GM21423 (cell line): Measurements from ENCODE around the gene TP53INP2.
A peak's percentile ranks its signal among the peaks of the same experiment; 100 is the strongest.
"Not testable (repeated sequence)": the region's sequence is repeated elsewhere in the genome, so short reads cannot be mapped to it uniquely, and the experiment has no call there.

Source experiments
- ATAC-seq: cut with Tn5 transposase; IDR thresholded peaks from one replicate; pipeline ENCODE4 v1.9.1; 2021; ENCODE audit warnings: mild to moderate bottlenecking, moderate library complexity; ENCODE audit not compliant: unreplicated experiment

The TP53INP2 gene, protein sequence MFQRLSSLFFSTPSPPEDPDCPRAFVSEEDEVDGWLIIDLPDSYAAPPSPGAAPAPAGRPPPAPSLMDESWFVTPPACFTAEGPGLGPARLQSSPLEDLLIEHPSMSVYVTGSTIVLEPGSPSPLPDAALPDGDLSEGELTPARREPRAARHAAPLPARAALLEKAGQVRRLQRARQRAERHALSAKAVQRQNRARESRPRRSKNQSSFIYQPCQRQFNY

DNA sequence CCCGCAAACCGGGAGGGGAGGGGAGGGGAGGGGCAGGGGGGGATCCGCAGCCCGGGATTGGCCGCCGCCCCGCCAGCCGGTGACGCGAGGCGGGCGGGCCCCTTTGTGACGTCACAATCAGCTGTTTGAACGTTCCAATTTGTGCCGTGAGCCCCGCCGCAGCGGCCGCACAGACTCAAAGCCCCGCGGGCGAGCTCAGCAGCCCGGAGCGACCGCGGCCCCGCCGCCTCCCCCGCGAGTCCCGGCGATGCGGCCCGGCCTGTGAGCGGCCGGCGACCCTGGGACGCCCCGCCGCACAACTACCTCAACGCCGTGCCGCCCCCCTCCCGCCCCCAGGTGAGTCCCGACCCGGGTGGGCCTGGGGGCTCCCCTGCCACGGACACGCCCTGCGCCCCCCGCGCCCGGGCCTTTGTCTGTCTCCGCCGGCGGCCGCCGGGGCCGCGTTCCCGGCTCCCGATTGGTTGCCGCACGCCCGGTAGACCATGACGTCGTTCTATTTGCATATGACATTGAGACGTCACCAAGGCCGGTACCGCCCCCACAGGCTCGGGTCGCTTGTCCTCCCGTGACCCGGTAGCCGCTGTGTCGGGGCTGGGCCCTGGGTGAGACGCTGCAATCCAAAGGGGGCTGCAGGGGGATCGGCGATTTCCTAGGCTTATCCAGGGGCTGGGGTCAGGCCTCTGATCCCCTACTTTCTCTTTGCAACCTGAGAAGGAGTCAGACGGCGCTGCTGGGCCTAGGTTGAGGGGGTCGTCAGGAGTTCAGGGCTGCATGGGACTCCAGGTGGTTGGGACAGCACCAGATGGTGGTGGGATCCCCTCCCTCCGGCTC is at the start of gene TP53INP2:
TSS of gene TP53INP2 (plus strand) at position 168 of the 831 bp plus-strand sequence. CDS start 4,396 bp downstream, outside the sequence.
- peak; percentile 51 for ATAC-seq

DNA sequence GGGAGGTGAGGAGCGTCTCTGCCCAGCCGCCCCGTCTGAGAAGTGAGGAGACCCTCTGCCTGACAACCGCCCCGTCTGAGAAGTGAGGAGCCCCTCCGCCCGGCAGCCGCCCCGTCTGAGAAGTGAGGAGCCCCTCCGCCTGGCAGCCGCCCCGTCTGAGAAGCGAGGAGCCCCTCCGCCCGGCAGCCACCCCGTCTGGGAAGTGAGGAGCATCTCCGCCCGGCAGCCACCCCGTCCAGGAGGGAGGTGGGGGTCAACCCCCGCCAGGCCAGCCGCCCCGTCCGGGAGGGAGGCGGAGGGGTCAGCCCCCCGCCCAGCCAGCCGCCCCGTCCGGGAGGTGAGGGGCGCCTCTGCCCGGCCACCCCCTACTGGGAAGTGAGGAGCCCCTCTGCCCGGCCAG is 45.5 kb upstream of the TP53INP2 start:
- ATAC-seq: not testable (repeated sequence)

DNA sequence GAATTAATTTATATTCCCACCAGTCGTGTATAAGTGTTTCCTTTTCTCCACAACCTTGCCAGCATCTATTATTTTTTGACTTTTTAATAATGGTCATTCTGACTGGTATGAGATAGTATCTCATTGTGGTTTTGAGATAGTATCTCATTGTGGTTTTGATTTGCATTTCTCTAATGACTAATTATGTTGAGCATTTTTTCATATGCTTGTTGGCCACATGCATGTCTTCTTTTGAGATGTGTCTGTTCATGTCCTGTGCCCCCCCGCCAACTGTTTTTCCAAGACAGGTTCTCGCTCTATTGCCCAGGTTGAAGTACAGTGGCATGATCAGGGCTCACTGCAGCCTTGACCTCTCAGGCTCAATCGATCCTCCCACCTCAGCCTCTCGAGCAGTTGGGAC is 42.3 kb upstream of the TP53INP2 start:
- not testable (repeated sequence) for ATAC-seq

DNA sequence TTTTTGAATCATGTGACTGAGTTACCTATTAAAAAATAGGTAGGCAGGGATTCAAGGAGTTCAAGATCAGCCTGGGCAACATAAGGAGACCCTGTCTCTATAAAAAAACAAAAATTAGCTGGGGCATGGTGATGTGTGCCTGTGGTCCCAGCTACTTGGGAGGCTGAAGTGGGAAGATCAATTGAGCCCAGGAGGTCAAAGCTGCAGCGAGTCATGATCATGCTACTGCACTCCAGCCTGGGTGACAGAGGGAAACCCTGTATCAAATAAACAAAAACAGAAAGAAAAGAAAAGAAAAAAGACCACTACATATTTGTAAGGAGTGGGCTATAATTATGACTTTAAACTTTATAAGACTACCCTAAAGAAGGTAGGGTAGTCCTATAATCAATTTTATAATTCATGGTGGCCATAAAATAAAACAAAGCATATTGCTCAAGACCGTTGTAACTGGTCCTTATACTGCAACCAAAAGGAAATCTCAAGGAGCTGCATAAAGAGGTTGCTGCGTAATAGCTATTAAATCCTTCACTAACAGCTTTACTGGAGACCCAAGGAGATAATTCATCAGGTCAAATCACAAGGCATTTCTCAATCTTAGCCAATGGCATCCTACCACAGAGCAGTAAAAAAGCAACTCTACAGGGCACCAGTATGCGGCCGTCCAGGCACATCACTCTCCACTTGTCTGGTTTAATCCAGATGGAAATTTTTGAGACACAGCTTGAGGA is 40.8 kb upstream of the TP53INP2 start:
- ATAC-seq: no peak

DNA sequence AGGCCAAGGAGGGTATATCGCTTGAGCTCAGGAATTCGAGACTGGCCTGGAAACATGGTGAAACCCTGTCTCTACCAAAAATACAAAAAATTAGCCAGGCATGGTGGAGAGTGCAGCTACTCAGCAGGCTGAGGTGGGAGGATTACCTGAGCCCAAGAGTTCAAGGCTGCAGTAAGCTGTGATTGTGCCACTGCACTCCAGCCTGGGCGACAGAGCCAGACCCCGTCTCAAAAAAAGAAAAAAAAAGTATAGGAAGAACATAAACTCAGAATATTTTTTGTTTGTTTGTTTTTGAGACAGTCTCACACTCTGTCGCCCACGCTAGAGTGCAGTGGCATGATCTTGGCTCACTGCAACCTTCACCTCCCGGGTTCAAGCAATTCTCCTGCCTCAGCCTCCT is 39.4 kb upstream of the TP53INP2 start:
- not testable (repeated sequence) for ATAC-seq

DNA sequence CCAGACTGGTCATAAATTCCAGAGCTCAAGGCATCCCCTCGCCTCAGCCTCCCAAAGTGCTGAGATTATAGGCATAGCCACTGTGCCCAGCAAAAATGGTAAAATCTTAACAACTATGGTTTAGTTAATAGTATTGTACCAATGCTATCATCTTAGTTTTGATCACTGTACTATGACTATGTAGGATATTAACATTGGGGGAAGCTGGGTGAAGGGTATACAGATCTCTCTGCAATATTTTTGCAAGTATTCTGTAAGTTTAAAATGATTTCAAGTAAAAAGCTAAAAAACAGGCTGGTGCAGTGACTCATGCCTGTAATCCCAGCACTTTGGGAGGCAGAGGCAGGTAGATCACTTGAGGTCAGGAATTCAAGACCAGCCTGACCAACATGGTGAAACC is 35.0 kb upstream of the TP53INP2 start:
- ATAC-seq: no peak

DNA sequence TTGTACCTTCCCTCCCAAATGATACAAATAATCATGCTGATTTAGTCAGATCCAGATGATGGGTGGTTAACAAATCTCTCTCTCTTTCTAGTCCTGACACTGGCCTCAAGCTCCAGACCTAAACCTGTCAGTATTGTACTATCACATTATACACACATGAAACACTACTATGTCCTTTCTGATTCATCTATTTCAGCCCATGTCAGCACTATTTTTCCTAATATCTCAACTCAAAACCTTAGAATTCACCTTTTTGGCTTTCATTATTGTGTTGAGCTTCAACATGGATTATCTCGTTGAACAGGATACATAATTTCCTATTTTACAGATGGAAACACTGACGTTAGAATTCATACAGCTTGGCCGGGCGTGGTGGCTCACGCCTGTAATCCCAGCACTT is 30.7 kb upstream of the TP53INP2 start:
- no peak for ATAC-seq

DNA sequence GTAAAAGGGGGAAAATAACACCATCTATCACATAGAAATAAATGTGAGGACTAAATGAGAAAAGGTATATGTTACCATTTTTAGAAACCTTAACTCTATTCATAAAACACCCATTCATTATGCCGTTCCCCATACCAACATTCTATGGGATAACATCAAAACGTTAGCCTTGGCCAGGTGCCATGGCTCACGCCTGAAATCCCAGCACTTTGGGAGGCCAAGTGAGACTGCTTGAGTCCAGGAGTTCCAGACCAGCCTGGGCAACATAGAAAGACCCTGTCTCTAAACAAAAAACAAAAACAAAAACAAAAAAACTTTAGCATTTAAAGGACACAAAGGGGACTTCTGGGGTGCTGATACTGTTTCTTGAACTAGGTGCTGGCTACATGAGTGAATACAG is 28.6 kb upstream of the TP53INP2 start:
- ATAC-seq: no peak

DNA sequence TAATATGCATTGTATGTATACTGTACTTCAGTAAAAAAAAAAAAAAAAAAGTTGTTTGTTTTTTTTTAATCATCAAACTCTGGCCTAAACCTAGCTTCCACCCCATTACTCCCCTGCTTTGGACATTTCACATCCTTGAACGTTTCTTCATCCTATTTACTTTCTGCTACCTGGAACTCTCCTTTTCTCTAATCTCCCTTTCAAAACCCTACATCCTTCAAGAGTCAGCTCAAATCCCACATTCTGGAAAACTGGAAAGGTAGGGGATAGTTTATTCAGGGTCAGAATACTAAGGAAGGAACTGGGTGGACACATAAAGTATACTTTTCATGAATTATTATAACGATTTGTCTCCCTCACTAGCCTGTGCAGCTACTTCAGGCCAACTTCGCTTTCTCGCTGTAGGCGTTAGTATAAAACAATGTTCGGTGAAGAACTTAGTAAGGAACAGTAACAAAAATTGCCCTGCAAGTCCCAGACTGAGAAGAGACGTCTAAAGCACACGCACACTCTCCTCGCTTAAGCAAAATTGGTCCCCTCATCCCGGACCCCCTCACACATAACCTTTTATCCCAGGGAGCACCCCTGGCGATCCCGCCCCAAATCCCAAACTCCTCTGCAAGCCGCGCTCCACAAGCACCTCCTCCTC is 28.0 kb upstream of the TP53INP2 start:
- no peak for ATAC-seq

DNA sequence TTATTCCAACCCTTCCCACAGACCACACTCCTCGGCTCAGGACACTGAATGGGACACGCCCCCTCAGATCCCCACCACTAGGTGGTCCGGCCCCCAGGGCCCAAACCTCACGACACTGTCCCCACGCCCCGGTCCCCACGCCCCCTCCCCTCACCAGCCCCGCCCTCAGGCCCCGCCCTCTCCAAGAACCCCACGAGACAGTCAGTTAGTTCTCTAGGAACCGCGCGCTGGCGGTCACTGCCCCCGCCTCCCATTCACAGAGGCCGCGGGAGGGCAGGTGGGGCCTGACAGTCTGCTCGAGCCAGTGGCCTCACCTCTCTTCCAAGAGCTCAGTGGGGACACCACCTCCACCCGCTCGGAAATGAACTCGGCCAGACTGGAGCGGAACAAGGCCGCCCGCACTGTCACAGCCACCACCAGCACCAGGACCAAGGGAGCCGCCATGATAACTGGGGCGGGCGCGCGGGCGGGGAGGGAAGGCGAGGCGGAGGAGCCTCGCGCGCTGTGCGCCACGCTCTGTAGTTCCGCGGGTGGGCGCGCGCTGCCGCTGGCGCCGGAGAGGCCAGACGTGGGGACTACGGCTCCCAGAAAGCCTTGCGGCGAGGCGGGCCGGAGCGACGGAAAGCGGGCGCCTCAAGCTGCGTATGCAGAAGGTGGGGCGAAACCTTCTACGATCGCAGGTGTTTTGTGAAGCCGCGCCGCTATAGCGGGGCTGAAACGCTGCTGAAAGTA is 27.3 kb upstream of the TP53INP2 start, which contains the start of gene PIGU:
TSS of gene PIGU (minus strand) at position 451 of the 732 bp plus-strand sequence. CDS start at position 444, 7 bp downstream.
- peak; percentile 97 for ATAC-seq

DNA sequence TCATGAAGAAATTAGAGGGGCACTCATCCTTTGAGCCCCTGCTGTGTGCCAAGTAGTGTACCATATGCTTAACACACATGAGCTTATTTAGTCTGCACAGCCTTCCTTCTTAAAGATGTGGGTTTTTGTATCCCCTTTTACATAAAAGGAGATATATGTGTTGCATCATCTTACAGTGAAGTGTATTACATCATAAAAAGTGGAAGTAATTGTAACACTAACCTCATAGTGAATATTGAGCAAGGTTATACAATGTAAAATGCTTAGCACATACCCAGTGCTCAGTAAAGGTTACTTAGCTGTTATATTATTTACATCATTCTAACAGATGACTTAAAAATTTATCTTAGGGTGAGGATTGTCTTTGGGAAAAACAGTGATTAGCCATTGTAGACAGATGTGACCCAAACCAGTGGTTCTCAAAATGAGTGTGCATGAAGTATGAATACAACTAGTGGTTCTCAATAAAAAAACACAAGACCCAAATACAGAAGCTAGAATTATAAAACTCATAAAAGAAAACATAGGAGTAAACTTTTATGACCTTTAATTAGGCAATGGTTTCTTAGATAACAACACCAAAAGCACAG is 23.5 kb upstream of the TP53INP2 start:
- ATAC-seq: no peak

DNA sequence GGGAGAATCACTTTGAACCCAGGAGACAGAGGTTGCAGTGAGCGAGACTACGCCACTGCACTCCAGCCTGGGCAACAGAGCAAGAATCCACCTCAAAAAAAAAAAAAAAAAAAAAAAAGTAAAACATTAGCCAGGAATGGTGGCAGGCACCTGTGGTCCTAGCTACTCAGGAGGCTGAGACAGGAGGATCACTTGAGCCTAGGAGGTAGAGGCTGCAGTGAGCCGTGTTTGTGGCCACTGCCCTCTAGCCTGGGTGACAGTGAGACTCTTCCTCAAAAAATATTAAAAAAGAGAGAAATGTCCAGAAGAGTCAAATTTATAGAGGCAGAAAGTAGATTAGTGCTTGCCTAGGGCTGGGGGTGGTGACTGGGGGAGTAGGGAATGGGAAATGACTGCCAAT is 20.5 kb upstream of the TP53INP2 start:
- ATAC-seq: no peak

DNA sequence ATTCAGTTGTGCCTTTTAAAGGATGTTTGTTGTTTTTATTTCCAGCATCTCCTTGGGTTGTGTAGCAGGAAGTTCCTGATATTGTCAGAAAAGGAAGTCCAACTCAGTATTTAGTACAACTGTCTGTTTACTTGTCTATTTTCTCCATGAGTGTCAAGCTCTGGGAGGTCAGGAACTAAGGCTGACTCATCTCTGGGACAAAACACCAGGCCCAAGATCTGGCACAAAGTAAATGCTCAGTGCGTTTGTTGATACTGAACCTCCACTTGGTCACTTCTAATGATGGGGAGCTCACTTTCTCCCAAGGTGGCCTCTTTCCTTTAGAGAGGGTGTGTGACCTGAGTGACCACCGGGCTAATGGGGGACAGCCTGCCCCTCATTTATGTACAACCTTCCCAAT is 14.7 kb upstream of the TP53INP2 start:
- ATAC-seq: no peak

DNA sequence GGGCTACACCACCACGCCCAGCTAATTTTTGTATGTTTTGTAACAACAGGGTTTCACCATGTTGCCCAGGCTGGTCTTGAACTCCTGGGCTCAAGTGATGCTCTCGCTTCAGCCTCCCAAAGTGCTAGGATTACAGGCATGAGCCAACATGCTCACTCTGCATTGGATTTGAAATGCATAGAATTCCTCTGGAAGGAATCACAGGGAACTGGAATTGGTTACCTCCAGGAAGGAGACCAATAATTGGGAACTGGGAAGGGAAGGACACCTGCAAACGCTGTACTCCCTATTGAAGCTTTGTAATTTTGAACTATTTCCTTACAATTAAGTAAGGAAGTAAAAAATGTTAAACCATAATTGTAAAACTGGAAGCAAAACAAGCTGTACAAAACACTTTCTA is 12.3 kb upstream of the TP53INP2 start:
- no peak for ATAC-seq

DNA sequence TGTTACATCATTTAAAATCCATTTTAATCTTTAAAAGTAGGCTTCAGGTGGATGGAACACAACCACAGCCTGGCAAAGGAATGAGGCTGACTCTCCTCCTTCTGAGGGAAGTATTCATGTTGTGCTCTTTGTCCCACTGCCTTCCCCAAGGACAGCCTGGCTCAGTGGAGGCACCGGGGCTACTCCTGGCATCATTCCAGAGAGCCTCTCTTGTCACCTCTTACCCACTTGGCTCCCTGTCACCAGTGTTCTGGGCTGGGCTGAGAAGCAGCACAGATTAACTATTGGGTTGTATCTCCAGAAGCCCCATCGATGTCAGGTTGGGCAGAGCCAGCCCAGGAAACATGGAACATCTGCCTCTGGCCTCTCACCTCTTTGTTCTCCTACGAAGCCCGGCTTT is 10.7 kb upstream of the TP53INP2 start:
- no peak for ATAC-seq

DNA sequence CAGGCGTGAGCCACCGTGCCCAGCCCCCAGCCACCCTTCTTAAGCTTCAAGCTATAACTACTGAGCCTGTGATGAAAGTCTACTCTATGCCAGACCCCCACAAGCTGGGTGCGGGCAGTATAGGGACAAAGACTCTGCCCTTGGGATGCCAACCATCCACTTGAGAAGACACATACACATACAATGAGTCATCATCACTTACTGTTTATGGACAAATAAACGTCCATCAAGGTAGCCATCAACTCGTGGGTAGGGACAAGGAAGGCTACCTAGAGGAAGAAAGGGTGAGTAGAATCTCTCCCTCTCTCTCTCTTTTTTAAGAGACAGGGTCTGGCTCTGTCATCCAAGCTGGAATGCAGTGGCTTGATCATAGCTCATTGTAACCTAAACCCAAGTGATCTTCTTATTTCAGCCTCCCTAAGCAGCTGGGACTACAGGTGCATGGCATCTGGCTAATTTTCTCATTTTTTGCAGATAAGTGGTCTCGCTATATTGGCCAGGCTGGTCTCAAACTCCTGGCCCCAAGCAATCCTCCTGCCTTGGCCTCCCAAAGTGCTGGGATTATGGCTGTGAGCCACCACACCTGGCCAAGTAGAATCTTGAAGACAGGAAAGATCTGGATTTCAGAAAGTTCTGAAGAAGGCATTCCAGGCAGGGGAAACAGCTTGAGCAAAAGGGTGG is 2.6 kb upstream of the TP53INP2 start:
- no peak for ATAC-seq

DNA sequence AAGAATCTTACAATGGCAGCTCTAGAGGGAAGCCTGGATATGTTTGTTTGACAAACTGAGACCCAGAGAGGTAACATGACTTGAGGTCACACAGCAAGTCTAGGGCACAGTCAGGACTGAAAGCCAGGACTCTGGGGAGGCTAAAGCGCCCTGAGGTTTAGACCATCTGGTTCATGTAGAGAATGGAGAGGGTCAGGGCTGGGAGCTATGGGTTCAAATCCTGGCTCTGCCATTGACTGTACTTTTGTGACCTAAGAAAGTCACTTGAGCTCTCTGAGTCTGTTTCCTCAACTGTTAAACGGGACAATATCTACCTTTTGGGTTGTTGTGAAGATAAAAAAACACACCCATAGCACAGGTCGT is 1.1 kb upstream of the TP53INP2 start:
- no peak for ATAC-seq

DNA sequence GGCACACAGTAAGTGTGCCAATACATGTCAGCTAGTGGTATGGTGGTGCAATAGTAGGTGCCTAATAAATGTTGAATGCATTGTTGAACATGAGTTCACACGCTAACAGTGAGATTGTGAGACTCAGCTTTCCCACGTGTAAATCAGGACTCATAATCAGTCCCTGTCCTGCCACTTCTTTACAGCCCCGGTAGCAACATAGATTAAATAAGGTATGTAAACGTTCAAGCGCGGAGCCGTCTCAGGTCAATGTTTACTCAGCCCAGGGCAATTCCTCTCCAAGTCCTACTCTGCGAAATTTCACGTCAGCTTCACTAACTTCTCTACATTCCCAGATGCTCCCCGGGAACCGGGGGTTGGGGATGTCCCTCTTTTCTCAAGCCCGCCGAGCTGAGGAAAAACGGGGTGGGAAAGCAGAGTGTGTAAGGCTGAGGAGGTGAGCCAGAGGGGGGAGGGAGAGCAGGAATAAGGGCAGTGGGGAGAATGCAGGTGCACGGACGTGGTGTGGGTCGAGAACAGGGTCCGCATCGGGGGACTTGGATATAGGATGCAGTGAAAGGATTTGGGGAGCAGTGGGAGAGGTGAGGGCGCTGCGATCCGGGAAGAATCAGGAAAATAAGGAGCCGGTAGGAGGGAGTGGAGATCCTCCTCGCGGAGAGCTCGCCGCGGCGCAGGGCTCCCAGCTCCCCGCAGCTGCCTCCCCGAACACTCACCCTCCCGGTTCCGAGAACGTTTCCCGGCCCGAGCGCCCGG is 544 bp upstream of the TP53INP2 start:
- ATAC-seq: no peak

DNA sequence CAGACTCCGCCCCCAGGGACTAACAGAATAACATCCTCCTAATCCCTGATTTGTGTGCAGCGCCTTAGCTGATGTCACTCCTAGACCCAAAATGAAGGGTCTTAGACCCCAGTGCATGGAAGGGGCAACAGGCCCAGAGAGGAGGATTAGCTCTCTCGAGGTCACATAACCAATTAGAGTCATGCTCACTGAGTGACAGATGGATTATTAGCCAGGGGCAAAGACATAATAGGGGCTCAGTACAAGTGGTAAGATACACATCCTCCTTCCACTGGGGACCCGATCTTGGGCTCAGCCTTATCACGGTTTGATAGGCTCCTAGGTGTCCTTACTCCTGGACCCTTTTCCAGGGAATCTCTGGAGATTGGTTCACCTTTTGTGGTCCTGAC is 858 bp downstream of the TP53INP2 start:
- no peak for ATAC-seq
